GM19467 (cell line): Measurements from ENCODE around the gene PNLIPRP1.

Experiments
- ATAC-seq: cut with Tn5 transposase; IDR thresholded peaks from one replicate; pipeline ENCODE4 v1.9.1; 2021; ENCODE audit warnings: mild to moderate bottlenecking, moderate library complexity; ENCODE audit not compliant: unreplicated experiment

PNLIPRP1 gene

GRCh38 chr10:116590590-116591444 lies at the start of gene PNLIPRP1:
TSS of gene PNLIPRP1 (plus strand) at chr10:116590959. CDS start at chr10:116591130, 171 bp downstream.
- no peak for ATAC-seq

GRCh38 chr10:116542007-116542677 lies 48.6 kb upstream of the PNLIPRP1 start:
- no peak for ATAC-seq

- ATAC-seq = no peak
Observed at GRCh38 chr10:116545122-116545521, 45.6 kb upstream of the PNLIPRP1 start.

GRCh38 chr10:116545756-116546155 lies 45.0 kb upstream of the PNLIPRP1 start, which contains the start of gene PNLIP:
TSS of gene PNLIP (plus strand) at chr10:116545931. CDS start at chr10:116546093, 162 bp downstream.
- no peak for ATAC-seq

- ATAC-seq = no peak
Observed at GRCh38 chr10:116548301-116548700, 42.5 kb upstream of the PNLIPRP1 start.

DNA sequence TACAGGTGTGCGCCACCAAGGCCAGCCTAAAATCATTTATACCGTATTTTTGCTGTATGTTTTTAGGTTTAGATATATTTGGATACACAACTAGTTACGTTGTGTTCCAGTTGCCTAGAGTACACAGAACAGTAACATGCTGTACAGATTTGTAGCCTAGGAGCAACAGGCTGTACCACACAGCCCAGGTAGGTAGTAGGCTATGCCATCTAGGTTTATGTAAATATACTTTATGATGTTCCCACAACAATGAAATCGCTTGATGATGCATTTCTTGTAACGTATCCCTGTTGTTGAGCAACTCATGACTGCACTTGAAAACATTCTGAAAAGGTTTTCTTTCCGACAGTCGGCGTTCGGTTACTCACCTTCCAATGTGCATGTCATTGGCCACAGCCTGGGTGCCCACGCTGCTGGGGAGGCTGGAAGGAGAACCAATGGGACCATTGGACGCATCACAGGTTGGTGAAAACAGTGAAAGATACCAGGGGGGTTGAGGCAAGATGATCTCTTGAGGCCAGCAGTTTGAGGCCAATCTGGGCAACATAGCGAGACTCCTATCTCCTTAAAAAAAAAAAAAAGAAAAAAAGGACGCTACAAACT lies 37.3 kb upstream of the PNLIPRP1 start:
- no peak for ATAC-seq

DNA sequence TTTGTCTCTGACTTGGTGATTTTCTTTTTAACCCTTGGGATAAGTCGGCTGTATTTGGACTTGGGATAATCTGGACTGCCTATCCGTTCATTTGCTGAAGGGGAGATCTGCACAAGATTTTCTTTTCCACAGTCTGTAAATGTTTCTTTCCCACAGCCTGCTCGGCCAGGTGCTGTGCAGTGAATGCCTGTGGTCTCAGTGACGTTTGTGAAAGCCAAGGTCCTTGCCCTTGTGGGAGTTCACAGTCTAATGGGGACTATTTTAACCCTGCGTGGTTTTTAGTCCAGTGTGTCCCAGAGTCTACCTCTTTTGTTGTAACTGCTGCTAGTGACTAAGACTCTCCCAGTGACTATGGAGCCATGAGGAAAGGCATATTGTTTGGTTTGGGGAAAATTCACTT lies 36.1 kb upstream of the PNLIPRP1 start:
- ATAC-seq = no peak

- ATAC-seq = no peak
Observed at GRCh38 chr10:116555880-116556279, 34.9 kb upstream of the PNLIPRP1 start.

DNA sequence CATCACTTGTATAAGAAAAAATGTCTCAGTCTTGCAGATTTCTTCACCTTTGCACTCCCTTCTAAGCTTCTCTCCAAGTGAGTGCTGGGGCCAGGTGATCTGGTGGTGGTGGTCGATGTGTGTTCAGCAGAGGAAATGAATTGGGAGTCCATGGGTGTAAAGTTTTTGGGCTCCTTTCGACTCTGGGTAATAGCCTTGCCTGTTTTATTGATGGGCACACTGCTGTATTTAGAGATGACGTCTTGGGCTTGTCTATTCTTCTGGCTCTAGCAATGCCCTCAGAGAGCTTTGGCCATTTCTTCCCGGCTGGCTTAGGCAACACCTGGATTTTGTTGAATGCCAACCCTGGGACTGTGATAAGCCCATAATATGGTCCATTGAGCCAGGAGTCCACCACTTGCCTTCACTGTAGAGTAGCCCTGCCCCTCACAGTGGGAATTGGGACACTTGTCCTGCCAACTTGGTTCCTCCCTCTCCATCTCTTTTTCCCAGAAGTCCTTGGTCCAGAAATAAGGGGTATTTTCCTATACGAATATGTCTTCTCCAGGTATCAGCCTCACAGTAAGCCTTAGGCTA lies 33.4 kb upstream of the PNLIPRP1 start:
- no peak for ATAC-seq

- no peak for ATAC-seq
Observed at GRCh38 chr10:116565534-116565933, 25.2 kb upstream of the PNLIPRP1 start.

- no peak for ATAC-seq
Observed at GRCh38 chr10:116566932-116567331, 23.8 kb upstream of the PNLIPRP1 start.

DNA sequence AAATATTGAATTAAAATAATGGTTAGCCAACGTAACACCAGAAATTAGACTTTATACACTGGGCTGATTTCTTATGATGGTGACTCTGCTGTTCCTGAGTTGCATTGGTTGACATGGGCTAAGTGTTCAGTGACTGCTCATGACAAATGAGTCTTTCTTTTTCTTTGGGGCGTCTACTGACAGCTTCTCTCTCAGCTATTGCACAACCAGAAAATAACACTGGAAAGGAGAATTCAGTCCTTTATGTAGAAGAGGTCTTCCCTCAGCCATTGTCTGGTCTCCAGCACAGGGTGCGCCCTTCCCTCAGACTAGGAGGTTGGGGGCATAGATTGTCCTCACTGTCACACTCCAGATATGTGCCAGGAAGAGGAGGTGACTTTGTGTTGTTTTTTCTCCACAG lies 23.4 kb upstream of the PNLIPRP1 start:
- no peak for ATAC-seq

- no peak for ATAC-seq
Observed at GRCh38 chr10:116574797-116575196, 16.0 kb upstream of the PNLIPRP1 start.

DNA sequence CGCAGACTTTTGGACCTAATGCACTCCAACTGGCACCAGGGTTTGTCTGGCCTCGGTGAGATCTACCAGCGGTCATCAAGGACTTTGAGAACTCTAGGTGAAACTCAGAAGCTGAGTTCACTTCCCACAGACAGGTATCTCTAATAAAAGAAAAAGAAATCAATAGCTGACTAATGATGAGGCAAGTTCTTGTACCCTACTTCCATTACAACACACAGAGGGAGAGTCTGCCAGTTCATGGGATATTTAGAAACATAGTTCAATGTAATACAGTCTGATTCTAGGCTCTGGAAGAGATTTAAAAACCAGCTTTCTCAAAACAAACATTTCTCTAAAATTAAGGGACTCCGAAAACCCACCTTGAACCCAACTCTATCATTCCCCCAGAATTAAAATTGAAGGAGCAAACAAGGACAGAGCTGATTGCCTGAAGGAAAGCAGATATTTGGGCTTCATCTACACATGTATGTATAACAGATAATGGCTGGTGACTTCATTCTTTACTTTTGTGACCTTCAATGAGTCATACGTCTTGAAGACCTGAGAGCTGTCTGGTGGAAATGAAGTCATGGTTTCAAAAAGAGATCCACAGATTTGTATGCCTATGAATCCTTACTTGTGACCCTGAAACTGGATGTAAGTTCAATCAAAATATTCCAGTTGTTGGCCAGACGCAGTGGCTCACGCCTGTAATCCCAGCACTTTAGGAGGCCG lies 2.7 kb upstream of the PNLIPRP1 start:
- no peak for ATAC-seq

DNA sequence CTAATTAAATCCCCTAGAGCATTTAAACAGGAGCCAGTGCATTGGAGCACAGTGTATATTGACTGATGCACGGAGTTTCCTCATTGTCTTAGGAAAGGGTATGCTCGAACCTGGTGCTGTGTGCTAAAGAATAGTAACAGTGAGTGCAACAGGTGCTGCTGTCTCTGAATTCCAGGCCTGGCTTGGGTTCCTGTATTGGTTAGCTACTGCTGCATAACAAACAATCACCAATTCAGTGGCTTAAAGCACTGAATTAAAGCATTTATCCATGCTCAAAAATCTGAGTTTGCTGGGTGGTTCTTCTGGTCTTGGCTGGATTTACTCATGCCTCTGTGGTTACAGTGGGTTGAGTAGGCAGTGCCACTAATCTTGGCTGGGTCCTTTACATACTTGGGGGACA lies 1.8 kb upstream of the PNLIPRP1 start:
- ATAC-seq = no peak

DNA sequence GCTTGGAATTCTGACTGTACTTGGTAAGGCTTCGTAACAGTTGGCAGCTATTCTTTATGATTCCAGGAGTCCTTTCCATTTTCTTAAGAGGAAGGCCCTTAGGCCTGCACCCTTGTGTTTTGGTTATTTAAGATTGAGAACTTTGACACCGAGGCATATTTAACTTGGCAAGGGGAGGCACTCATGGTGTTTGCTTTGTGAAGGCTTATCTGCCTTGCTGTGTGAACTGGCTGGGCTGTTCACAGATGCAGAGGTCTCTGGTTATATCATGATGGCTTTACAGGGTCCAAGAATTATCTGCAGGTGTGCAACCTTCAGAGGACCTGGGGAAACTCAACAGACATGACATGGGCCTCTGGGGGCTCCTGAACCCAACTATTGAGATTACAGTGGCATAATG lies 833 bp upstream of the PNLIPRP1 start:
- no peak for ATAC-seq

GRCh38 chr10:116593139-116593740 lies 2.5 kb downstream of the PNLIPRP1 start:
- ATAC-seq = no peak

DNA sequence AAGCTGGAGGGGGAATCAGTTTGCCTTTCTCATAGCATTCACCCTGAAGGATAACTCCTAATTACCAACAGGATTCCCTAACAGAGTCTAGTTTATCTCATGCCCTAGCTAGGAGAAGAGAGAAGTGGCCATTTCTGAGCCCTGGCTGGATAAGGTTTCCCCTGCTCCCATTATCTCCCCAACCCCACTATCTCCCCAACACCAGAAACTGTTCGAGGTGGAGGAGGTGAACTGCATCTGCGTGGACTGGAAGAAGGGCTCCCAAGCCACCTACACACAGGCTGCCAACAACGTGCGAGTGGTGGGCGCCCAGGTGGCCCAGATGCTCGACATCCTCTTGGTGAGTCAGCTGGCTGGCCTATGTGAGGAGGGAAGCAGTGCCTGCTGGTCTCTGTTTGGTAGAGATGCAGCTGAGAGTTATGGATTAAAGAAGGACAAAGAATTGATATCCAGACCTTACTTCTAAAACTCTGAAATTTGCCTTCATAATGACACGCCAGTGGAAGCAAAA lies 3.8 kb downstream of the PNLIPRP1 start:
- ATAC-seq = no peak

GRCh38 chr10:116596062-116596461 lies 5.3 kb downstream of the PNLIPRP1 start:
- no peak for ATAC-seq

- ATAC-seq = no peak
Observed at GRCh38 chr10:116597543-116597942, 6.8 kb downstream of the PNLIPRP1 start.
